ENCODE data around the gene ARHGAP30. TPM values are rescaled to one million over a fixed set of nuclear protein-coding genes. Genes with fewer than 3 reads are reported as not detected.

Gene ARHGAP30
- total and polyA plus RNA-seq, 2 of the 4 experiments (the other 2 are of a cell fraction): 0.02 TPM; not detected in 1

DNA sequence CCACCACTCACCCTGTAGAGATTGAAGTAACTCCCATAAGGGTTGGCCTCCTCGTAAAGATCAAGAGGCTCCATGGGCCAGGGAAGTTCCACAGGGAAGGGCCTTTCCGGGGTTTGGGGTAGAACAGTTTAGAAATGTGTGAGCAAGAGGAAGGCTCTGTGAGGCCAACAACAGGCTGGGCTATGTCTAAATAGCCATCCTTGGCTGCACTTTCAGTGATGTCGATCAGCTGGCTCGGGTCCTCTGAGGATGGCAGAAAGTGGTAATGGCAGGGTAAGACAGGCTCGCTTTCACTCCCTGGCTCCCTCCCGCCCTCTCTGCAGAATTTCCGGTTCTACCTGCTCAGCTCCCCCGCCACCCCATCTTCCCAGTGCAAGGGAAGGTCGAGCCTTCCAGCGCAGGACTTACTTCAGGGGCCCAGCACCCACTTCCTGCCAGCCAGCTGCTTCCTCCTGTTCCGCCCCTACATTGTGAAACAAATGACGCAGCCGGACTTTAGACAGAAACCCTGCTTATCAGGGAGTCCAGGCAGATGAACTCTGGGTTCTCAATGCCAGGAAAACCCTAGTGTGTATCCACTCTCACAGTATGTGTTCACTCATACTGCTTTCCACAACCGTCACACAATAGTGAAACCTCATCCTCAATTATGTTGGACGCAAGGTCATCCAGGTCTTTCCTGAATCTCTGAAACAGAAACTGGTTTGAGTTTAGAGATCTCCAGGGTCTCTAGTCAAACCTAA is 56.0 kb downstream of the ARHGAP30 start:
- Histone ChIP-seq H2AK9ac (replicated peaks; ENCODE audit: low read depth, low read length, poor library complexity) (peak overlapping the region; percentile 57), H3K9me3 (ENCODE audit: control insufficient read depth, insufficient read depth, low read length) (no peaks in the 10 kb centered on the region), H3K27me3 (ENCODE audit: control insufficient read depth, insufficient read depth, low read length) (peaks cover 6% of the 10 kb centered on the region; the same call in 1 of the 2 replicates), H3K36me3 (ENCODE audit: control insufficient read depth, insufficient read depth, low read length) (no peaks in the 10 kb centered on the region), H3K56ac (ENCODE audit: extremely low read depth, insufficient read depth, low read length) (no peak overlapping the region), H3K14ac (replicated peaks; ENCODE audit: low read depth, low read length) (peak overlapping the region; percentile 42), H3K9ac (ENCODE audit: low read depth, low read length) (no peak overlapping the region), H4K91ac (ENCODE audit: insufficient read depth, low read depth, low read length) (peak overlapping the region; percentile 74; the same call in 1 of the 2 replicates), H3K9me1 (ENCODE audit: insufficient read depth, low read length) (peaks cover 5% of the 10 kb centered on the region), H4K5ac (ENCODE audit: low read depth, low read length) (peak overlapping the region; percentile 82), H4K8ac (ENCODE audit: low read depth in 2 of 2, low read length in 2 of 2) (peak overlapping the region; percentile 82 to 97), H3K4me2 (ENCODE audit: low read depth, low read length) (peak overlapping the region; percentile 82), H2BK120ac (ENCODE audit: low read depth, low read length) (peak overlapping the region; percentile 46), H3K4me3 (ENCODE audit: insufficient read depth, low read depth, low read length) (no peak overlapping the region), H2AFZ (replicated peaks; ENCODE audit: low read length, poor library complexity) (peak overlapping the region; percentile 85), H2BK5ac (ENCODE audit: low read depth, low read length, poor library complexity, severe bottlenecking) (peak overlapping the region; percentile 93), H3K27ac (ENCODE audit: insufficient read depth, low read length) (peak overlapping the region; percentile 69), H2BK20ac (ENCODE audit: low read depth, low read length) (peak overlapping the region; percentile 48; the same call in 1 of the 2 replicates), H3K18ac (ENCODE audit: low read depth, low read length) (peak overlapping the region; percentile 88), H2AK5ac (ENCODE audit: low read depth, low read length) (no peak overlapping the region), H3K79me1 (ENCODE audit: low read depth in 1 of 2, low read length in 2 of 2) (no peaks in the 10 kb centered on the region), H3K4me1 (ENCODE audit: control insufficient read depth, insufficient read depth, low read length) (peaks cover 6% of the 10 kb centered on the region), H3K23ac (ENCODE audit: low read depth, low read length) (peak overlapping the region; percentile 12), H2BK15ac (ENCODE audit: low read depth, low read length) (peak overlapping the region; percentile 38; the same call in 1 of the 3 replicates), H3K4ac (ENCODE audit: low read depth, low read length) (peak overlapping the region; percentile 31), H4K20me1 (ENCODE audit: insufficient read depth, low read length) (no peaks in the 10 kb centered on the region)
- ATAC-seq (ENCODE audit: low read depth): peak; percentile 88
- BruUV-seq (replicated peaks): no TSS peak
- ChIA-PET POLR2A (ENCODE audit: unreplicated experiment) (no interaction called here), CTCF (no interaction called here)
- WGBS, 2 experiments (ENCODE audit: extremely low coverage in 2 of 2, insufficient read length in 1 of 2): 46% methylated on average over 7 of the region's 15 CpGs; no CpG with 5 or more reads in 1 of the 2 experiments
- in situ Hi-C loops (cut with MboI; ENCODE audit: low sequenced_read_pairs): no loop called here
- dilution Hi-C loops (cut with HindIII; ENCODE audit: low sequenced_read_pairs, unreplicated experiment): no loop called here
- peak; percentile 85 for DNase-seq
- TF ChIP-seq CEBPB (IDR thresholded peaks at IDR 0.05; ENCODE audit: low read depth, low read length): peak; percentile 88
- TF ChIP-seq, protein P1, sequence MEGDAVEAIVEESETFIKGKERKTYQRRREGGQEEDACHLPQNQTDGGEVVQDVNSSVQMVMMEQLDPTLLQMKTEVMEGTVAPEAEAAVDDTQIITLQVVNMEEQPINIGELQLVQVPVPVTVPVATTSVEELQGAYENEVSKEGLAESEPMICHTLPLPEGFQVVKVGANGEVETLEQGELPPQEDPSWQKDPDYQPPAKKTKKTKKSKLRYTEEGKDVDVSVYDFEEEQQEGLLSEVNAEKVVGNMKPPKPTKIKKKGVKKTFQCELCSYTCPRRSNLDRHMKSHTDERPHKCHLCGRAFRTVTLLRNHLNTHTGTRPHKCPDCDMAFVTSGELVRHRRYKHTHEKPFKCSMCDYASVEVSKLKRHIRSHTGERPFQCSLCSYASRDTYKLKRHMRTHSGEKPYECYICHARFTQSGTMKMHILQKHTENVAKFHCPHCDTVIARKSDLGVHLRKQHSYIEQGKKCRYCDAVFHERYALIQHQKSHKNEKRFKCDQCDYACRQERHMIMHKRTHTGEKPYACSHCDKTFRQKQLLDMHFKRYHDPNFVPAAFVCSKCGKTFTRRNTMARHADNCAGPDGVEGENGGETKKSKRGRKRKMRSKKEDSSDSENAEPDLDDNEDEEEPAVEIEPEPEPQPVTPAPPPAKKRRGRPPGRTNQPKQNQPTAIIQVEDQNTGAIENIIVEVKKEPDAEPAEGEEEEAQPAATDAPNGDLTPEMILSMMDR (conservative IDR thresholded peaks at IDR 0.05; ENCODE audit: low read depth, low read length): no peak
- intact Hi-C loops (cut with micrococcal nuclease): no loop called here

All from IMR-90 (cell line).